ENCODE results near the gene KDF1.

KDF1 gene

GRCh38 chr1:26913754-26914619 lies 46.3 kb downstream of the KDF1 start, which contains the start of gene NR0B2:
TSS of gene NR0B2 (minus strand) at chr1:26913975. CDS start at chr1:26913940, 35 bp downstream.
- no peak for ATAC-seq

- no peak for ATAC-seq
Measured at GRCh38 chr1:26913389-26913753, 46.9 kb downstream of the KDF1 start.

GRCh38 chr1:26912147-26912490 lies 48.1 kb downstream of the KDF1 start:
- no peak for ATAC-seq

- no peak for ATAC-seq
Measured at GRCh38 chr1:26911399-26912146, 48.7 kb downstream of the KDF1 start.

- no peak for ATAC-seq
Measured at GRCh38 chr1:26910343-26911160, 49.7 kb downstream of the KDF1 start.

GRCh38 chr1:26909951-26910342 lies 50.3 kb downstream of the KDF1 start:
- no peak for ATAC-seq

- no peak for ATAC-seq
Measured at GRCh38 chr1:26907071-26907917, 53.0 kb downstream of the KDF1 start.

- ATAC-seq, result no peak
Measured at GRCh38 chr1:26900815-26901511, 59.3 kb downstream of the KDF1 start.

GRCh38 chr1:26900001-26900814 lies 60.1 kb downstream of the KDF1 start, which contains the start of gene GPATCH3:
TSS of gene GPATCH3 (minus strand) at chr1:26900467. CDS start at chr1:26900442, 25 bp downstream.
- ATAC-seq, result peak; percentile 89 to 90

Measured in activated CD4-positive, CD25-positive, alpha-beta regulatory T cell treated with anti-CD3 and anti-CD28 coated beads, Interleukin-2, amount 50 U/mL, for 24 hours (primary cell).